DOHH2 (cell line): ENCODE measurements around the gene CAMTA1.

Experiments used
- H3F3A ChIP-seq: fragments of 200-600 bp; sonication (generic), shearing (Covaris generic); 2 replicates; pipeline ENCODE4 v1.6.0; 2016; ENCODE audit warnings: antibody characterized with exemption, mild to moderate bottlenecking; ENCODE audit not compliant: control insufficient read depth, insufficient read depth
- H3K27ac ChIP-seq: fragments of 200-600 bp; sonication (generic); 2 replicates; pipeline ENCODE4 v1.5.1; 2014; ENCODE audit warnings: low read depth, mild to moderate bottlenecking, low read length, moderate library complexity
- H3K27me3 ChIP-seq: fragments of 200-600 bp; sonication (generic); 2 replicates; pipeline ENCODE4 v1.6.1; 2014; ENCODE audit warnings: mild to moderate bottlenecking, low read length, mixed read lengths; ENCODE audit not compliant: control insufficient read depth
- H3K36me3 ChIP-seq: fragments of 200-600 bp; sonication (generic); 2 replicates; pipeline ENCODE4 v1.6.1; 2014; ENCODE audit warnings: mild to moderate bottlenecking, low read length, moderate library complexity, mixed read lengths; ENCODE audit not compliant: control insufficient read depth
- H3K4me1 ChIP-seq: fragments of 200-600 bp; sonication (generic); 2 replicates; pipeline ENCODE4 v1.6.1; 2014; ENCODE audit warnings: mild to moderate bottlenecking, low read length, mixed read lengths; ENCODE audit not compliant: control insufficient read depth
- H3K4me2 ChIP-seq: fragments of 200-600 bp; sonication (generic); 2 replicates; pipeline ENCODE4 v1.6.0; 2014; ENCODE audit warnings: mild to moderate bottlenecking, low read length, moderate library complexity
- H3K4me3 ChIP-seq: fragments of 200-600 bp; sonication (generic); 2 replicates; pipeline ENCODE4 v1.5.1; 2014; ENCODE audit warnings: mild to moderate bottlenecking, low read length, mixed read lengths
- H3K79me2 ChIP-seq: fragments of 200-600 bp; sonication (generic); 2 replicates; pipeline ENCODE4 v1.6.1; 2014; ENCODE audit warnings: mild to moderate bottlenecking, low read length, mixed read lengths; ENCODE audit not compliant: control insufficient read depth
- H3K9me2 ChIP-seq: fragments of 200-600 bp; sonication (generic); replicated peaks from 2 replicates; pipeline ENCODE4 v1.6.1; 2014; ENCODE audit warnings: mild to moderate bottlenecking, low read length, mixed read lengths; ENCODE audit not compliant: control insufficient read depth
- H3K9me3 ChIP-seq: fragments of 200-600 bp; sonication (generic); 2 replicates; pipeline ENCODE4 v1.6.1; 2014; ENCODE audit warnings: antibody characterized with exemption, low read length, mixed read lengths; ENCODE audit not compliant: control insufficient read depth, insufficient read depth
- H4K20me1 ChIP-seq: fragments of 200-600 bp; sonication (generic); 2 replicates; pipeline ENCODE4 v1.6.0; 2014; ENCODE audit warnings: low read depth, mild to moderate bottlenecking, antibody characterized with exemption, low read length, moderate library complexity; ENCODE audit not compliant: control insufficient read depth, insufficient read depth
- CTCF ChIP-seq: fragments of 200-600 bp; sonication (generic); IDR thresholded peaks from one replicate; pipeline ENCODE4 v1.5.1; 2014; ENCODE audit warnings: antibody characterized with exemption, mild to moderate bottlenecking, low read depth, low read length; ENCODE audit not compliant: poor library complexity, severe bottlenecking
- EZH2phosphoT487 ChIP-seq: fragments of 200-600 bp; sonication (generic); IDR thresholded peaks from 2 replicates; pipeline ENCODE4 v1.6.1; 2017; ENCODE audit warnings: borderline replicate concordance, mild to moderate bottlenecking, antibody characterized with exemption, low read length, moderate library complexity, mixed read lengths

The CAMTA1 gene

GRCh38 chr1:7704214-7705047 lies 919.2 kb downstream of the CAMTA1 start:
- H3K9me2 ChIP-seq, result no peaks in the 10 kb centered on the region
- no peak overlapping the region for H3K4me2 ChIP-seq
- no peaks in the 10 kb centered on the region for H4K20me1 ChIP-seq
- no peaks in the 10 kb centered on the region for H3F3A ChIP-seq
- TF ChIP-seq EZH2phosphoT487 (no peak), CTCF (no peak)
- H3K27me3 ChIP-seq, result 0 out of 2 replicates have a peak, but pooled peaks cover 2% of the 10 kb centered on the region
- H3K36me3 ChIP-seq, result no peaks in the 10 kb centered on the region
- H3K4me1 ChIP-seq, result no peaks in the 10 kb centered on the region
- H3K27ac ChIP-seq, result no peak overlapping the region
- H3K9me3 ChIP-seq, result no peaks in the 10 kb centered on the region
- no peak overlapping the region for H3K4me3 ChIP-seq
- H3K79me2 ChIP-seq, result no peaks in the 10 kb centered on the region

GRCh38 chr1:7705048-7705907 lies 920.0 kb downstream of the CAMTA1 start:
- Histone ChIP-seq H3K4me1 (no peaks in the 10 kb centered on the region), H3K4me3 (no peak overlapping the region), H3K4me2 (no peak overlapping the region), H3K9me3 (no peaks in the 10 kb centered on the region), H3K27ac (no peak overlapping the region), H3K79me2 (no peaks in the 10 kb centered on the region), H3K27me3 (0 out of 2 replicates have a peak, but pooled peaks cover 4% of the 10 kb centered on the region), H3K9me2 (no peaks in the 10 kb centered on the region), H4K20me1 (no peaks in the 10 kb centered on the region), H3K36me3 (no peaks in the 10 kb centered on the region), H3F3A (no peaks in the 10 kb centered on the region)
- no peak for TF ChIP-seq CTCF
- TF ChIP-seq EZH2phosphoT487, result no peak

- Histone ChIP-seq H3K4me3 (no peak overlapping the region), H3F3A (no peaks in the 10 kb centered on the region), H3K36me3 (no peaks in the 10 kb centered on the region), H3K27ac (no peak overlapping the region), H3K9me3 (no peaks in the 10 kb centered on the region), H3K9me2 (no peaks in the 10 kb centered on the region), H3K79me2 (no peaks in the 10 kb centered on the region), H4K20me1 (no peaks in the 10 kb centered on the region), H3K27me3 (0 out of 2 replicates have a peak, but pooled peaks cover 4% of the 10 kb centered on the region), H3K4me2 (no peak overlapping the region), H3K4me1 (no peaks in the 10 kb centered on the region)
- TF ChIP-seq EZH2phosphoT487 (no peak), CTCF (no peak)
Measured at GRCh38 chr1:7705908-7706216, 920.6 kb downstream of the CAMTA1 start.
